H1 (cell line): Measurements from ENCODE around the gene KCNT1. TPM values are rescaled to one million over a fixed set of nuclear protein-coding genes. Genes with fewer than 3 reads are reported as not detected.

ENCODE experiments used
- CTCF ChIA-PET: fragments of 300-600 bp; sonication (Branson Sonifier 250); formaldehyde crosslinking; loops from one replicate; lab custom pipeline; 2021; ENCODE audit not compliant: partially characterized antibody; lab: Charles Lee
- POLR2A ChIA-PET: fragments of 300-600 bp; sonication (Branson Sonifier 250); formaldehyde crosslinking; loops from one replicate; lab custom pipeline; 2021; ENCODE audit warnings: inconsistent platforms; ENCODE audit not compliant: partially characterized antibody; lab: Charles Lee
- DNase-seq, 2 experiments: peaks; one replicate each; pipeline versions ENCODE4 v3.0.0 to v3.0.0-alpha.2; 2010 to 2022; ENCODE audit warnings: low spot score in 2 of 2, low read depth in 1 of 2, mixed read lengths in 1 of 2
- FAIRE-seq: peaks from 2 replicates; lab custom pipeline; 2011; peaks lifted over from hg19 to GRCh38; lab: Jason Lieb, UNC
- H2AFZ ChIP-seq: 2 replicates; pipeline ENCODE4 v1.8.1; 2012; ENCODE audit warnings: low read length, inconsistent platforms
- H2AK5ac ChIP-seq: 2 replicates; pipeline ENCODE4 v1.6.1; 2013; ENCODE audit warnings: low read depth, low read length
- H2BK120ac ChIP-seq: replicated peaks from 2 replicates; pipeline ENCODE3; 2013; ENCODE audit warnings: low read depth, low read length, inconsistent platforms
- H2BK12ac ChIP-seq: 2 replicates; pipeline ENCODE4 v1.6.1; 2013; ENCODE audit warnings: low read depth, low read length
- H2BK15ac ChIP-seq: 2 replicates; pipeline ENCODE4 v1.6.1; 2013; ENCODE audit warnings: low read length
- H2BK20ac ChIP-seq: 2 replicates; pipeline ENCODE4 v1.6.1; 2013; ENCODE audit warnings: low read length
- H2BK5ac ChIP-seq: 2 replicates; pipeline ENCODE4 v1.6.1; 2013; ENCODE audit warnings: low read depth, low read length
- H3K14ac ChIP-seq: 2 replicates; pipeline ENCODE4 v1.6.1; 2013; ENCODE audit warnings: inconsistent platforms; ENCODE audit not compliant: insufficient read length
- H3K18ac ChIP-seq: 2 replicates; pipeline ENCODE4 v1.6.1; 2013; ENCODE audit warnings: low read length; ENCODE audit errors: extremely low read depth
- H3K23ac ChIP-seq: 2 replicates; pipeline ENCODE4 v1.6.1; 2013; ENCODE audit warnings: inconsistent platforms; ENCODE audit not compliant: insufficient read length
- H3K23me2 ChIP-seq: 2 replicates; pipeline ENCODE4 v1.6.1; 2013; ENCODE audit warnings: low read depth, low read length
- H3K27ac ChIP-seq: 2 replicates; pipeline ENCODE4 v1.6.1; 2011; ENCODE audit warnings: low read depth, low read length, inconsistent platforms
- H3K27me3 ChIP-seq, 4 experiments: replicated peaks in 1 of 4; 1 replicate in 1 of 4; 2 replicates in 3 of 4; pipeline versions ENCODE4 v1.6.1 to v1.8.1; 2011 to 2013; ENCODE audit warnings: low read length in 3 of 4, mild to moderate bottlenecking in 3 of 4, inconsistent platforms in 2 of 4, mixed read lengths in 2 of 4, moderate library complexity in 1 of 4; ENCODE audit not compliant: control insufficient read depth in 3 of 4, insufficient read depth in 3 of 4; ENCODE audit errors: extremely low read depth in 1 of 4
- H3K36me3 ChIP-seq, 4 experiments: 2 replicates each; pipeline versions ENCODE4 v1.6.1 to v1.8.1; 2011 to 2013; ENCODE audit warnings: mild to moderate bottlenecking in 4 of 4, low read length in 3 of 4, moderate library complexity in 2 of 4, control low read depth in 1 of 4, inconsistent platforms in 1 of 4; ENCODE audit not compliant: insufficient read depth in 4 of 4, control insufficient read depth in 2 of 4
- H3K4ac ChIP-seq: replicated peaks from 2 replicates; pipeline ENCODE3; 2013; ENCODE audit warnings: low read length, low read depth, mixed read lengths, inconsistent platforms; ENCODE audit not compliant: insufficient read length
- H3K4me1 ChIP-seq, 4 experiments: replicated peaks in 1 of 4; 1 replicate in 1 of 4; 2 replicates in 3 of 4; pipeline versions ENCODE4 v1.6.1 to v1.8.1; 2011 to 2013; ENCODE audit warnings: low read length in 3 of 4, inconsistent platforms in 2 of 4, mixed read lengths in 1 of 4; ENCODE audit not compliant: insufficient read depth in 4 of 4, control insufficient read depth in 3 of 4
- H3K4me2 ChIP-seq, 2 experiments: 2 replicates each; pipeline versions ENCODE4 v1.6.1 to v1.8.1; 2011 to 2013; ENCODE audit warnings: low read depth in 2 of 2, low read length in 2 of 2, control low read depth in 1 of 2, inconsistent platforms in 1 of 2, mild to moderate bottlenecking in 1 of 2; ENCODE audit not compliant: insufficient read depth in 1 of 2
- H3K4me3 ChIP-seq, 4 experiments: fragments of 200-600, 300-600 bp in 1 of 4; sonication (generic), shearing (Covaris generic), sonication (Bioruptor Twin) in 1 of 4; 2 replicates each; pipeline versions ENCODE4 v1.5.1 to v1.8.1; 2011 to 2016; ENCODE audit warnings: low read length in 4 of 4, low read depth in 3 of 4, control low read depth in 2 of 4, inconsistent platforms in 2 of 4, mild to moderate bottlenecking in 2 of 4, mixed read lengths in 1 of 4, moderate library complexity in 1 of 4; ENCODE audit not compliant: insufficient read depth in 2 of 4; ENCODE audit errors: extremely low read depth in 1 of 4
- H3K56ac ChIP-seq: replicated peaks from 2 replicates; pipeline ENCODE3; 2013; ENCODE audit warnings: low read depth, mild to moderate bottlenecking, mixed read lengths, low read length, inconsistent platforms; ENCODE audit not compliant: insufficient read length
- H3K79me1 ChIP-seq: 2 replicates; pipeline ENCODE4 v1.6.1; 2013; ENCODE audit warnings: low read depth, low read length, control low read depth
- H3K79me2 ChIP-seq, 2 experiments: 2 replicates each; pipeline versions ENCODE4 v1.6.1 to v1.8.1; 2012 to 2013; ENCODE audit warnings: low read length in 2 of 2, mild to moderate bottlenecking in 2 of 2, inconsistent platforms in 1 of 2; ENCODE audit not compliant: insufficient read depth in 2 of 2, control insufficient read depth in 1 of 2
- H3K9ac ChIP-seq, 4 experiments: replicated peaks in 1 of 4; 1 replicate in 1 of 4; 2 replicates in 3 of 4; pipeline versions ENCODE4 v1.6.1 to v1.8.1; 2011 to 2013; ENCODE audit warnings: low read depth in 3 of 4, low read length in 3 of 4, control low read depth in 2 of 4, mild to moderate bottlenecking in 2 of 4, moderate library complexity in 2 of 4, inconsistent platforms in 1 of 4; ENCODE audit errors: extremely low read depth in 1 of 4
- H3K9me3 ChIP-seq, 2 experiments: 2 replicates each; pipeline versions ENCODE4 v1.6.1 to v1.8.1; 2012 to 2013; ENCODE audit warnings: mild to moderate bottlenecking in 2 of 2, moderate library complexity in 2 of 2, control low read depth in 1 of 2, inconsistent platforms in 1 of 2, low read depth in 1 of 2, low read length in 1 of 2, mixed read lengths in 1 of 2; ENCODE audit not compliant: insufficient read depth in 2 of 2
- H4K20me1 ChIP-seq, 2 experiments: replicated peaks in 1 of 2; 2 replicates each; pipeline versions ENCODE3 to v1.8.1; 2011 to 2013; ENCODE audit warnings: inconsistent platforms in 2 of 2, low read length in 2 of 2, mild to moderate bottlenecking in 1 of 2; ENCODE audit not compliant: insufficient read depth in 2 of 2, control insufficient read depth in 1 of 2
- H4K5ac ChIP-seq: 2 replicates; pipeline ENCODE4 v1.6.1; 2013; ENCODE audit warnings: low read length, low read depth, mixed read lengths, inconsistent platforms; ENCODE audit not compliant: insufficient read length
- H4K8ac ChIP-seq: 2 replicates; pipeline ENCODE4 v1.8.0; 2013; ENCODE audit warnings: mild to moderate bottlenecking, moderate library complexity, low read length, inconsistent platforms; ENCODE audit not compliant: insufficient read depth; ENCODE audit errors: extremely low read depth
- H4K91ac ChIP-seq: replicated peaks from 2 replicates; pipeline ENCODE3; 2013; ENCODE audit warnings: low read length, mixed read lengths, inconsistent platforms; ENCODE audit not compliant: insufficient read length
- ASH2L ChIP-seq: fragments of 200-600, 300-600 bp; sonication (generic); IDR thresholded peaks from one replicate; pipeline ENCODE4 v1.7.1; 2017; ENCODE audit warnings: low read length
- BACH1 ChIP-seq: IDR thresholded peaks from 2 replicates; pipeline ENCODE4 v1.6.1; 2012; ENCODE audit warnings: low read length, improper control_type of control experiment
- GTF2F1 ChIP-seq: IDR thresholded peaks from 2 replicates; pipeline ENCODE4 v1.6.1; 2012; ENCODE audit warnings: low read depth, low read length, improper control_type of control experiment, borderline replicate concordance
- WGBS, 2 experiments: shearing (Covaris generic) in 1 of 2; methylation state at CpG; one replicate each; pipeline versions ENCODE4 v1.1.6 to v1.1.7; 2013 to 2015; ENCODE audit warnings: low lambda C conversion rate in 2 of 2, mixed read lengths in 2 of 2, inconsistent platforms in 1 of 2, low coverage in 1 of 2, missing lambda C conversion rate in 1 of 2; ENCODE audit not compliant: insufficient replicate concordance in 2 of 2, insufficient coverage in 1 of 2, insufficient read length in 1 of 2; ENCODE audit errors: extremely low coverage in 1 of 2, missing lambda C conversion rate in 1 of 2; 5-methylcytosine and 5-hydroxymethylcytosine counted together
- polyA plus RNA-seq, 7 experiments: library from polyadenylated mRNA; depleted of rRNA in 3 of 7; stranded (reverse) in 5 of 7; unstranded in 2 of 7; fragments of >200 nt in 5 of 7; fragments of 200-250 nt in 2 of 7; gene quantifications; 1 replicate in 5 of 7; 2 replicates in 1 of 7; 4 replicates in 1 of 7; pipeline versions ENCODE4 v1.2.1 to v1.2.3, GENCODE V29; 2011 to 2013; ENCODE audit warnings: missing spikeins in 2 of 7, mixed read lengths in 2 of 7
- total RNA-seq: library from RNA; stranded (reverse); fragmentation: NEBNext Ultra II Directional; extraction: Animal tissue kit (Norgen Biotek cat#: 25700); gene quantifications from 2 replicates; pipeline ENCODE4 v1.2.1, GENCODE V29; 2021

The KCNT1 gene
- total and polyA plus RNA-seq, 2 of the 8 experiments (the other 6 are each of a cell fraction or from before 2014, with no cell fraction given) = 0.13 to 0.20 TPM

DNA sequence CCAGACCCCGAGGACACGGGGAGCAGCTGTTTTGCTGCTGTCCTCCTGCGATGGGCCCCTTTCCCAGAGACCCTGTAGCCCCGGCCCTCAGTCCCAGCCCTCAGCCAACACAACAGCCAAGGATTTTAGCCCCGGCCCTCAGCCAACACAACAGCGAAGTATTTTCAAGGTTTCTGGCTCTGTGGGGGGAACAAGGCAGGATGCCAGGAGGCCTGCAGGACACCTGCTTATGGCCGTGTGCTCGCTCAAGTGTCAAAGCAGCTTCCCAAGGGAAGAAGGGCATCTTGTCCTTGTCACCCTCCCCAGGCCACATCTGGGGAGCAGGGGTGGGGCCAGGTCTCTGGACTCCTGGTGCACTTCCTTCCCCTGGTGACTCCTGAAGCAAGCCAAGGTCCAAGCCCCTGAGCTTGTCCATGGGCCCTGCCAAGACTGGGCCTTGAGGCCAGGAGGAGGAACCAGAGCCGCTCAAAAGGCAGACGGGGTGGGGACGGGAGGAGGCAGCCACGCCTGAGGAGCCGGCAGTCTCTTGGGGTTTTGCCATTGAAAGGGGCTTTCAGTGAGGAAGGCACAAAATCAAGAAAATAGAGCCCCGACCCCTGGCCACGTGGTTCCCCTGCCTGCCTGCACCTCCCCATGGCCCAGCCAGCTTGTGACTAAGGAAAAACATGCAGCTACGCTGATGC, 10.8 kb downstream of the KCNT1 start:
- Histone ChIP-seq H3K79me1 (no peaks in the 10 kb centered on the region), H3K4ac (no peak overlapping the region), H3K9ac (no peak overlapping the region), H2BK120ac (no peak overlapping the region), H2BK12ac (0 out of 2 replicates have a peak overlapping the region, but pooled peaks have one; percentile 39), H3K18ac (no peak overlapping the region), H2AFZ (no peak overlapping the region), H3K27me3 (peaks cover 0 to 25% (median 21%) of the 10 kb centered on the region in 4 experiments; a peak in 6 of 7 replicates), H3K9me3 (no peaks in the 10 kb centered on the region), H2BK15ac (no peak overlapping the region), H3K56ac (no peak overlapping the region), H3K23ac (no peak overlapping the region), H4K8ac (no peak overlapping the region), H2BK5ac (no peak overlapping the region), H3K23me2 (no peaks in the 10 kb centered on the region), H3K27ac (no peak overlapping the region), H2BK20ac (no peak overlapping the region)
- FAIRE-seq (no peak), DNase-seq (no peak)
- WGBS, 2 experiments = 71% methylated on average over 13 of the region's 16 CpGs; no CpG with 5 or more reads in 1 of the 2 experiments
- CTCF ChIA-PET = interaction anchor here (0.6 to 2.7 kb wide), 6 partner anchors 9 to 171 kb away, joined by 3 to 21 read pairs (median 4); partner anchors contain the start of gene KCNT1
- TF ChIP-seq GTF2F1 (no peak), BACH1 (no peak), ASH2L (no peak)
- TF ChIP-seq, all 59 proteins: peak for 0
- no peak overlapping the region for H3K4me2 ChIP-seq
- peaks cover 4 to 13% of the 10 kb centered on the region in 2 experiments for H4K20me1 ChIP-seq
- no peaks in the 10 kb centered on the region for H3K79me2 ChIP-seq
- H3K36me3 ChIP-seq = no peaks in the 10 kb centered on the region
- POLR2A ChIA-PET = interaction anchor here (1.9 kb wide), 1 partner anchor 8 kb away, joined by 6 read pairs; no protein-coding TSS in a partner anchor
- no peak overlapping the region for H3K4me3 ChIP-seq
- no peak overlapping the region for H2AK5ac ChIP-seq
- no peak overlapping the region for H3K14ac ChIP-seq
- H3K4me1 ChIP-seq = peaks cover 0 to 3% (median 0%) of the 10 kb centered on the region in 4 experiments; a peak in 1 of 7 replicates
- no peak overlapping the region for H4K5ac ChIP-seq
- no peak overlapping the region for H4K91ac ChIP-seq
